Endothelial cell of umbilical vein (primary cell): Measurements from ENCODE around the gene CTBP1. TPM values are rescaled to one million over a fixed set of nuclear protein-coding genes. Genes with fewer than 3 reads are reported as not detected.

Experiments
- BruUV-seq: library from RNA; stranded (reverse); fragments of 400-500 nt; replicated peaks from 2 replicates; lab custom pipeline; 2021; lab: Mats Ljungman, UMichigan
- CTCF ChIA-PET: fragments of 300-600, 350-600 bp; sonication (Branson Sonifier 250); formaldehyde crosslinking; loops from one replicate; lab custom pipeline; 2021; ENCODE audit warnings: antibody characterized with exemption, inconsistent platforms; lab: Charles Lee
- POLR2A ChIA-PET: fragments of 300-600, 350-600 bp; sonication (Branson Sonifier 250); formaldehyde crosslinking; loops from one replicate; lab custom pipeline; 2021; ENCODE audit warnings: antibody characterized with exemption, inconsistent platforms; lab: Charles Lee
- DNase-seq: peaks from one replicate; pipeline ENCODE4 v3.0.0-alpha.2; 2011; ENCODE audit warnings: low read depth, low spot score
- FAIRE-seq: peaks from 2 replicates; lab custom pipeline; 2011; peaks lifted over from hg19 to GRCh38; lab: Jason Lieb, UNC
- H2AFZ ChIP-seq: 2 replicates; pipeline ENCODE4 v1.6.0; 2012; ENCODE audit warnings: low read depth, low read length, control low read depth, inconsistent platforms
- H3K27ac ChIP-seq: 2 replicates; pipeline ENCODE4 v1.5.1; 2011; ENCODE audit warnings: low read depth, mild to moderate bottlenecking, control low read depth, low read length, moderate library complexity; ENCODE audit not compliant: insufficient read depth
- H3K27me3 ChIP-seq, 2 experiments: 2 replicates each; pipeline versions ENCODE4 v1.6.0 to v1.6.1; 2011; ENCODE audit warnings: low read length in 2 of 2, mixed read lengths in 1 of 2; ENCODE audit not compliant: control insufficient read depth in 2 of 2, insufficient read depth in 2 of 2
- H3K36me3 ChIP-seq, 2 experiments: 2 replicates in 1 of 2; 3 replicates in 1 of 2; pipeline ENCODE4 v1.5.1; 2011; ENCODE audit warnings: low read length in 2 of 2, mild to moderate bottlenecking in 1 of 2, moderate library complexity in 1 of 2; ENCODE audit not compliant: control insufficient read depth in 2 of 2, insufficient read depth in 2 of 2; ENCODE audit errors: extremely low read depth in 1 of 2
- H3K4me1 ChIP-seq: 3 replicates; pipeline ENCODE4 v1.5.1; 2011; ENCODE audit warnings: mild to moderate bottlenecking, low read length; ENCODE audit not compliant: control insufficient read depth, insufficient read depth; ENCODE audit errors: extremely low read depth
- H3K4me2 ChIP-seq: 2 replicates; pipeline ENCODE4 v1.6.1; 2011; ENCODE audit warnings: low read length, control low read depth, mixed read lengths; ENCODE audit not compliant: insufficient read depth
- H3K4me3 ChIP-seq, 3 experiments: fragments of 200-600 bp in 1 of 3; sonication (generic), shearing (Covaris generic) in 1 of 3; replicated peaks in 1 of 3; 2 replicates each; pipeline ENCODE4 v1.5.1; 2011 to 2016; ENCODE audit warnings: control low read depth in 3 of 3, low read length in 3 of 3, mild to moderate bottlenecking in 2 of 3, inconsistent platforms in 1 of 3, low read depth in 1 of 3, moderate library complexity in 1 of 3; ENCODE audit not compliant: insufficient read depth in 1 of 3
- H3K79me2 ChIP-seq: 2 replicates; pipeline ENCODE4 v1.6.0; 2012; ENCODE audit warnings: low read length, inconsistent platforms; ENCODE audit not compliant: control insufficient read depth, insufficient read depth
- H3K9ac ChIP-seq: replicated peaks from 2 replicates; pipeline ENCODE3; 2011; ENCODE audit warnings: low read length, control low read depth; ENCODE audit not compliant: insufficient read depth; ENCODE audit errors: extremely low read depth
- H3K9me1 ChIP-seq: replicated peaks from 3 replicates; pipeline ENCODE4 v1.6.0; 2011; ENCODE audit warnings: mild to moderate bottlenecking, low read length; ENCODE audit not compliant: control insufficient read depth, insufficient read depth; ENCODE audit errors: extremely low read depth
- H3K9me3 ChIP-seq: replicated peaks from 2 replicates; pipeline ENCODE4 v1.5.1; 2012; ENCODE audit warnings: low read length, inconsistent platforms; ENCODE audit not compliant: control insufficient read depth, insufficient read depth
- H4K20me1 ChIP-seq: replicated peaks from 2 replicates; pipeline ENCODE3; 2011; ENCODE audit warnings: mild to moderate bottlenecking, low read length; ENCODE audit not compliant: control insufficient read depth, insufficient read depth; ENCODE audit errors: extremely low read depth
- CTCF ChIP-seq, 2 donors: IDR thresholded peaks; 1 replicate in 1 of 2; 2 replicates in 1 of 2; pipeline ENCODE4 v1.5.1; 2011; ENCODE audit warnings: low read length in 2 of 2, mild to moderate bottlenecking in 2 of 2, moderate library complexity in 2 of 2, control low read depth in 1 of 2, inconsistent platforms in 1 of 2, low read depth in 1 of 2; ENCODE audit not compliant: insufficient read depth in 1 of 2; ENCODE audit errors: extremely low read depth in 1 of 2
- EZH2 ChIP-seq: IDR thresholded peaks from 2 replicates; pipeline ENCODE4 v1.6.1; 2012; ENCODE audit warnings: borderline replicate concordance, low read depth, mild to moderate bottlenecking, moderate library complexity, low read length, inconsistent platforms; ENCODE audit not compliant: severe bottlenecking
- FOS ChIP-seq: IDR thresholded peaks from 2 replicates; pipeline ENCODE4 v1.6.1; 2011; ENCODE audit warnings: mild to moderate bottlenecking, low read length, moderate library complexity, borderline replicate concordance; ENCODE audit not compliant: insufficient read depth
- GATA2 ChIP-seq: IDR thresholded peaks from 2 replicates; pipeline ENCODE4 v1.7.0; 2011; ENCODE audit warnings: low read depth, mild to moderate bottlenecking, moderate library complexity, mixed read lengths, low read length; ENCODE audit not compliant: insufficient read length, insufficient read depth
- JUN ChIP-seq: IDR thresholded peaks from 2 replicates; pipeline ENCODE4 v1.6.1; 2011; ENCODE audit warnings: borderline replicate concordance, low read depth; ENCODE audit not compliant: insufficient read length, insufficient read depth
- MAX ChIP-seq: IDR thresholded peaks from 2 replicates; pipeline ENCODE4 v1.6.1; 2011; ENCODE audit not compliant: insufficient read depth, insufficient read length
- MYC ChIP-seq: IDR thresholded peaks from one replicate; pipeline ENCODE4 v1.6.1; 2011; ENCODE audit warnings: mild to moderate bottlenecking, low read depth, low read length
- POLR2A ChIP-seq: IDR thresholded peaks from 2 replicates; pipeline ENCODE4 v1.6.1; 2012; ENCODE audit warnings: low read depth, mild to moderate bottlenecking, control low read depth, low read length
- POLR2AphosphoS5 ChIP-seq: IDR thresholded peaks from 2 replicates; pipeline ENCODE4 v1.6.1; 2012; ENCODE audit warnings: low read depth, mild to moderate bottlenecking, control low read depth, low read length, moderate library complexity; ENCODE audit not compliant: insufficient read depth
- dilution Hi-C: fragments of 300-500 bp; cut with MboI; formaldehyde crosslinking; loops from one replicate; pipeline ENCODE4 v1.15.0; 2019; ENCODE audit warnings: low sequenced_read_pairs; ENCODE audit not compliant: extremely low pct_ligation_motif_present
- intact Hi-C: fragments of 100-400 bp; cut with micrococcal nuclease; formaldehyde crosslinking; loops from one replicate; pipeline ENCODE4 v1.10.0; 2022
- polyA plus RNA-seq, 4 experiments: library from polyadenylated mRNA; depleted of rRNA in 3 of 4; stranded (reverse) in 3 of 4; unstranded in 1 of 4; fragments of >200 nt; gene quantifications; 2 replicates each; pipeline versions ENCODE4 v1.2.1 to v1.2.3, GENCODE V29; 2011 to 2012; ENCODE audit warnings: missing spikeins in 1 of 4
- total RNA-seq: library from RNA; stranded (reverse); gene quantifications from 2 replicates; pipeline ENCODE4 v1.2.3, GENCODE V29; 2021

CTBP1 gene
- total and polyA plus RNA-seq, 2 donors (not counting 3 experiments of a cell fraction or from before 2014, with no cell fraction given) = 165 to 167 TPM

GRCh38 chr4:1223841-1224809 is 24.8 kb downstream of the CTBP1 start:
- no peaks in the 10 kb centered on the region for H3K4me1 ChIP-seq
- ChIA-PET POLR2A (no interaction called here), CTCF (no interaction called here)
- peaks cover 2 to 54% of the 10 kb centered on the region in 2 experiments for H3K36me3 ChIP-seq
- no peak overlapping the region for H3K4me2 ChIP-seq
- H4K20me1 ChIP-seq = no peaks in the 10 kb centered on the region
- H3K27ac ChIP-seq = no peak overlapping the region
- no peaks in the 10 kb centered on the region for H3K79me2 ChIP-seq
- H3K4me3 ChIP-seq = no peak overlapping the region
- intact Hi-C loops = no loop called here
- no TSS peak for BruUV-seq
- no peak overlapping the region for H3K9ac ChIP-seq
- no peaks in the 10 kb centered on the region for H3K9me1 ChIP-seq
- no peak overlapping the region for H2AFZ ChIP-seq
- no peaks in the 10 kb centered on the region for H3K9me3 ChIP-seq
- FAIRE-seq = no peak
- no peak for TF ChIP-seq EZH2
- no peak for TF ChIP-seq POLR2A
- no peak for TF ChIP-seq CTCF (IDR thresholded peaks at IDR 0.05; ENCODE audit: extremely low read depth in 1 of 2, insufficient read depth in 1 of 2, low read depth in 1 of 2, low read length in 2 of 2)
- TF ChIP-seq JUN = no peak
- no peak for TF ChIP-seq GATA2
- TF ChIP-seq FOS = no peak
- no peak for TF ChIP-seq MAX
- no peak for TF ChIP-seq POLR2AphosphoS5
- TF ChIP-seq MYC = no peak
- DNase-seq = no peak
- dilution Hi-C loops = no loop called here
- H3K27me3 ChIP-seq = no peaks in the 10 kb centered on the region
